Small intestine (tissue), 16 donors: ENCODE results near the gene NHLRC3. TPM values are rescaled to one million over a fixed set of nuclear protein-coding genes. Genes with fewer than 3 reads are reported as not detected.
"Not testable (repeated sequence)": the region's sequence is repeated elsewhere in the genome, so short reads cannot be mapped to it uniquely, and the experiment has no call there.

Experiments used
- DNase-seq, 2 donors: peaks; one replicate each; pipeline versions ENCODE4 v3.0.0 to v3.0.0-alpha.2; 2013
- FAIRE-seq: peaks from 2 replicates; lab custom pipeline; 2012; peaks lifted over from hg19 to GRCh38; lab: Jason Lieb, UNC
- H3K27ac ChIP-seq, 3 donors: one replicate each; pipeline ENCODE4 v1.5.1; 2013; ENCODE audit warnings: low read length in 2 of 3, mild to moderate bottlenecking in 2 of 3, control low read depth in 1 of 3, inconsistent platforms in 1 of 3, low read depth in 1 of 3, moderate library complexity in 1 of 3
- H3K27me3 ChIP-seq, 3 donors: one replicate each; pipeline ENCODE4 v1.6.1; 2013; ENCODE audit warnings: low read length in 3 of 3, inconsistent platforms in 1 of 3; ENCODE audit not compliant: control insufficient read depth in 3 of 3, insufficient read depth in 3 of 3
- H3K36me3 ChIP-seq, 3 donors: one replicate each; pipeline ENCODE4 v1.6.1; 2013; ENCODE audit warnings: low read length in 3 of 3, inconsistent platforms in 1 of 3, low read depth in 1 of 3, mild to moderate bottlenecking in 1 of 3, moderate library complexity in 1 of 3; ENCODE audit not compliant: control insufficient read depth in 3 of 3, insufficient read depth in 2 of 3
- H3K4me1 ChIP-seq, 3 donors: one replicate each; pipeline ENCODE4 v1.6.1; 2013; ENCODE audit warnings: low read length in 2 of 3, inconsistent platforms in 1 of 3, low read depth in 1 of 3, mild to moderate bottlenecking in 1 of 3, moderate library complexity in 1 of 3; ENCODE audit not compliant: control insufficient read depth in 3 of 3, insufficient read depth in 2 of 3
- H3K4me3 ChIP-seq, 3 donors: one replicate each; pipeline ENCODE4 v1.5.1; 2013; ENCODE audit warnings: low read length in 3 of 3, control low read depth in 1 of 3, inconsistent platforms in 1 of 3, low read depth in 1 of 3, mild to moderate bottlenecking in 1 of 3, moderate library complexity in 1 of 3
- H3K9me3 ChIP-seq, 2 donors: one replicate each; pipeline ENCODE4 v1.6.1; 2013; ENCODE audit warnings: low read depth in 1 of 2, low read length in 1 of 2; ENCODE audit not compliant: control insufficient read depth in 2 of 2, insufficient read depth in 1 of 2
- WGBS, 3 donors: extraction: QIAGEN DNeasy Blood & Tissue Kit; methylation state at CpG; one replicate each; pipeline ENCODE4 v1.1.7; 2013; 5-methylcytosine and 5-hydroxymethylcytosine counted together
- long read RNA-seq, 10 donors: transcript quantifications; one replicate each; lab custom pipeline, GENCODE V29; 2026
- polyA plus RNA-seq, 4 donors: library from polyadenylated mRNA; stranded (reverse) in 3 of 4; unstranded in 1 of 4; fragments of 200-250 nt in 3 of 4; fragments of 120-200 nt in 1 of 4; gene quantifications; one replicate each; pipeline versions ENCODE4 v1.2.1 to v1.2.3, GENCODE V29; 2013
- donor health status: healthy with polysubstance abuse.
- donor health status: control.
- donor health status: control.
- donor health status: Bipolar disorder and iron deficiency.
- donor health status: healthy.

Gene NHLRC3, protein sequence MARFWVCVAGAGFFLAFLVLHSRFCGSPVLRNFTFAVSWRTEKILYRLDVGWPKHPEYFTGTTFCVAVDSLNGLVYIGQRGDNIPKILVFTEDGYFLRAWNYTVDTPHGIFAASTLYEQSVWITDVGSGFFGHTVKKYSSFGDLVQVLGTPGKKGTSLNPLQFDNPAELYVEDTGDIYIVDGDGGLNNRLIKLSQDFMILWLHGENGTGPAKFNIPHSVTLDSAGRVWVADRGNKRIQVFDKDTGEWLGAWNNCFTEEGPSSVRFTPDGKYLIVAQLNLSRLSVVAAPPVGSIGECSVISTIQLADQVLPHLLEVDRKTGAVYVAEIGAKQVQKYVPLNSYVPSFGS
- 100 to 1,000 TPM in 1 of 4 donors, 1 to 10 TPM in 3; 2.4 to 114 (median 6.3) TPM for polyA plus RNA-seq
- long read RNA-seq, donor 1: 0 reads
- long read RNA-seq, donor 2, partial matches to known transcripts: 0 of 2 reads
- long read RNA-seq, donor 2, other reads (novel, unspliced or antisense): 0 of 2 reads
- long read RNA-seq, donor 3, partial matches to known transcripts: 56 of 59 reads
- long read RNA-seq, donor 3, other reads (novel, unspliced or antisense): 0 of 59 reads
- long read RNA-seq, donor 4: 0 reads
- long read RNA-seq, donor 5, partial matches to known transcripts: 0 of 3 reads
- long read RNA-seq, donor 5, other reads (novel, unspliced or antisense): 0 of 3 reads
- long read RNA-seq, donor 6, partial matches to known transcripts: 45 of 49 reads
- long read RNA-seq, donor 6, other reads (novel, unspliced or antisense): 0 of 49 reads
- long read RNA-seq, donor 7: 0 reads
- long read RNA-seq, donor 8: 0 reads
- long read RNA-seq, donor 9, partial matches to known transcripts: 0 of 2 reads
- long read RNA-seq, donor 9, other reads (novel, unspliced or antisense): 0 of 2 reads
- long read RNA-seq, donor 10, transcript NHLRC3-201 (6 exons, 3,275 nt): major isoform, 7 of 19 reads
- long read RNA-seq, donor 10, partial matches to known transcripts: 9 of 19 reads
- long read RNA-seq, donor 10, other reads (novel, unspliced or antisense): 0 of 19 reads

DNA sequence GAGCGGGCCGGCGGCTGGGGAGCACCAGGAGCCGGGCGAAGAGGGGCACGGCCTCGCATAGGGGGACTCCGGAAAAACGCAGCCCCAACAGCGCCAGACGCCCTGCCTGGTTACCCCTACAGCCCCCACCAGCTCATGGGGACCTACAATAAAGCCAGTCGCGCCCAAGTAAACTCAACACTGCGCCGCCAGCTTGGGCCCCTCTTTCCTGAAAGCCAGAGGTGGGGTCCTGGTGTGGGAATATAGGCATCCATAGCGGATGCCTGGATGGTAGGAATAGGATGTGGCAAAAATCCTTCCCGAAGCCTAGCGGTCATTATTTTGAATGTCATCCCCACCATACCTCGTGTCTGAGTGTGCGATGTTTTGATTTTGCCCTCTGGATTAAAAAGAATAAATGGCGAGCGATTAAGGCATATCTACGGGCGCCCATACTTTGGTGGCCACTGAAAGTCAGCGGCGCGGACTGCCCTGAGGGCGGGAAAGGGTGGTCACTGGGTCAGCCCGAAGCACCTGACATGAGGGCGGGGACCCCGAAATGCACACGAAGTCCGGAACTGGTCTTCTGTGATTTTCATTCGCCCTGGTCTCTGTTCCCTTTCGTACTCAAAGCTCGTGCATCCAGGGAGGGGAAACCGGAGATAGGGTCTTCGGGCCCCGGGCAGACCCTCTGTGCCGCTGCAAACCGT is at the start of gene NHLRC3, which contains the start of gene PROSER1:
TSS of gene NHLRC3 (plus strand) at position 577 of the 689 bp plus-strand sequence. CDS start 184 bp downstream, outside the sequence.
TSS of gene PROSER1 (minus strand) at position 210 of the 689 bp plus-strand sequence. CDS start 847 bp downstream, outside the sequence.
- Histone ChIP-seq H3K27ac (peak within 1 kb of the TSS; percentile 84 to 95 (median 92)), H3K9me3 (no peaks in the 10 kb centered on the region), H3K27me3 (no peaks in the 10 kb centered on the region), H3K4me3 (peak within 1 kb of the TSS; percentile 83 to 99 (median 90)), H3K36me3 (no peaks in the 10 kb centered on the region), H3K4me1 (peaks cover 0 to 7% (median 2%) of the 10 kb centered on the region in 3 donors)
- FAIRE-seq (no peak), DNase-seq (peak; percentile 83 to 97)
- 0% methylated on average over 41 of the region's 41 CpGs for WGBS, 3 donors

DNA sequence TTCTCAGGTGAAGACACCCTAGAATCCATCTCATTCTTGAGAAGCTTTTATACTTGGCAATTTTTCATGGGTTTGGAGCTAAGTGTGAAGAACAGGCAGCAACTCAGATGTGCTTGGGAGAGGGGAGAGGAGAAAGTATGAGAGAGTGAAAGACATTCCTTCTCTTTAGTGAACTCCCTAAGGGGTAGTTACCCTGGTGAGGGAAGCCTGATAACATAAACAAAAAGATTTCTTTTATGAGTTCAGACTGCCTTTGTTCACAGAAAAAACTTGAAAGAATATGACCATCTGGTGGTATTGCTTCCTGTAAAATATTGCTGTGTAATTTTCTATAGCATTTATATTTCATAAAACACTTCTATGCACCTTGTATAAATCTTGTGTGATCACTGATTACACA is 47.6 kb upstream of the NHLRC3 start, which contains the start of gene STOML3:
TSS of gene STOML3 (minus strand) at position 139 of the 400 bp plus-strand sequence. CDS start at position 29, 110 bp downstream.
- no peak for FAIRE-seq
- no peaks in the 10 kb centered on the region for H3K9me3 ChIP-seq
- no peak within 1 kb of the TSS for H3K4me3 ChIP-seq
- H3K27ac ChIP-seq: no peak within 1 kb of the TSS
- H3K4me1 ChIP-seq: no peaks in the 10 kb centered on the region
- peaks cover 0 to 2% (median 0%) of the 10 kb centered on the region in 3 donors for H3K27me3 ChIP-seq
- DNase-seq: no peak
- no peaks in the 10 kb centered on the region for H3K36me3 ChIP-seq

DNA sequence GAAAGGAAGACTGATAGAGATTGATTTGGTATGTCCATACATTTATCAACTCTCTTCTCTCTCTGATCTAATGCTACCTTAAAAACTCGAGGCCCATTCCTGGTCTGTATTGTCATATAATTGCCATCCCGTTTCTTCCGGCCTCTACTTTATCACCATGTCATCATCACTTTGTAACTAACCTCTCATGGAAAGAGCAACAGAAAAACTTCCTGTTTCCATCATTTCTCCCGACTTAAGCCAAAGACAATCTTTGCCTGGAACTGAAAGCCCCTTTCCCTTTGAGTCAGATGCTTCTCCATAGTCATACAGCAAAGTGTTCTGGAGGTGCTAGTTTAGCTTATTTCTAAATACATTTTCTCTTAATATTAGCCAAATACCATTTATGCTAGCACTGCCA is 44.9 kb upstream of the NHLRC3 start:
- Histone ChIP-seq H3K27ac (no peak overlapping the region), H3K27me3 (peaks cover 0 to 2% (median 0%) of the 10 kb centered on the region in 3 donors), H3K9me3 (no peaks in the 10 kb centered on the region), H3K4me1 (no peaks in the 10 kb centered on the region), H3K36me3 (no peaks in the 10 kb centered on the region), H3K4me3 (no peak overlapping the region)
- FAIRE-seq: no peak
- no peak for DNase-seq
- 66 to 72% (median 70%) methylated on average over 4 of the region's 4 CpGs for WGBS, 3 donors

DNA sequence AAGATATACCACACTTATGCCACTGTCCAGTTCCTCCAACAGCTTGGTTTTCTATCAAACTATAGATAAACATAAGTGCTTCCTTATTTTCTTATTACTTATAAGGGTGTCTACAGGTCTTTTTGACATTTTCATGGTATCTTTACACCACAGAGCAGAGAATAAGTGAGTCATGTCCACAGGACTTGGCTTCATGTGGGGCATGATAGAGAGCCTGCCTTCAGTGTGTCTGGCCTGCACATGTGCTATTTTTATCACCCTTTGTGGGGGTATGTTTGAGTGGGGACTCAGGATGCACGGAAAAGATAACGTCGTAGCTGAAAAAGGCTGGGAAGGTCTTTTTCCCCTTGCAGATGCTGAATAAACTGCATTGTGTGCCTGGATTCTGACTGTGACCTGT is 39.5 kb upstream of the NHLRC3 start:
- Histone ChIP-seq H3K4me3 (no peak overlapping the region), H3K27me3 (no peaks in the 10 kb centered on the region), H3K4me1 (no peaks in the 10 kb centered on the region), H3K9me3 (no peaks in the 10 kb centered on the region), H3K36me3 (no peaks in the 10 kb centered on the region), H3K27ac (no peak overlapping the region)
- WGBS, 3 donors: 83 to 92% (median 90%) methylated on average over 3 of the region's 3 CpGs
- DNase-seq (no peak), FAIRE-seq (no peak)

DNA sequence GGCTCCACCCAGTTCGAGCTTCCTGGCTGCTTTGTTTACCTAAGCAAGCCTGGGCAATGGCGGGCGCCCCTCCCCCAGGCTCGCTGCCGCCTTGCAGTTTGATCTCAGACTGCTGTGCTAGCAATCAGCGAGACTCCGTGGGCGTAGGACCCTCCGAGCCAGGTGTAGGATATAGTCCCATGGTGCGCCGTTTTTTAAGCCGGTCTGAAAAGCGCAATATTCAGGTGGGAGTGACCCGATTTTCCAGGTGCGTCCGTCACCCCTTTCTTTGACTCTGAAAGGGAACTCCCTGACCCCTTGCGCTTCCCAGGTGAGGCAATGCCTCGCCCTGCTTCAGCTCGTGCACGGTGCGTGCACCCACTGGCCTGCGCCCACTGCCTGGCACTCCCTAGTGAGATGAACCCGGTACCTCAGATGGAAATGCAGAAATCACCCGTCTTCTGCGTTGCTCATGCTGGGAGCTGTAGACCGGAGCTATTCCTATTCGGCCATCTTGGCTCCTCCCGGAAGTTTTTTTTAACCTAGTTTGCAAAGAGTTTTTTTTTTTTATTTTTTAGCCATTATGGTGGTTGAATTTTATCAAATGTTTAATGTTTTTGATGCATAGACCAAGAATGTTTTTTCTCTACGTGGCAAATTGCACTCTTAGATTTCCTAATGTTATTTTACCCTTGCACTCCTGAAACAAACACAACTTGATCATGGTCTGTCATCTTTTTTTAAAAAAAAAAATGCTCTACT is 31.7 kb upstream of the NHLRC3 start:
- DNase-seq, H3K4me1 ChIP-seq, H3K36me3 ChIP-seq, H3K4me3 ChIP-seq, H3K9me3 ChIP-seq, H3K27ac ChIP-seq, H3K27me3 ChIP-seq, FAIRE-seq: not testable (repeated sequence)
- WGBS, 3 donors: 67 to 78% (median 77%) methylated on average over 19 to 29 of the region's 29 CpGs

DNA sequence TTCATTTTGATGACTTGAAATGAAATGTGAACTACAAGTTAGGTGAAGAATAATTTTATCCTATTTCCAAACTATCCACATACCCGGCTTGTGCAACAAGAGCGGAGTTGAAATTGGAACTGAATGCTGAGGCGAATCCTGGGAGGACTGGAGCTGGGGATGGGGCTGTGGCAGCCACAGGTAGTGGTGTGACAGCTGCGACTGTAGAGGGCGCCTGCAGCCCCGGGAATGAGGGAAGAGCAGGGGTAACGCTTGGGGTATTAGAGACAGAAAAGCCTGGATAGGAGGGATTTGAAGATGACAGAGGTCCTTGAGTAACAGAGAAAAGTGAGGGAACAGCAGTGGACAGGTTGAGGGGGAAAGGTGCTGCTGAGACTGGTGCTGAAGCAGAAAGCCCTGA is 25.6 kb upstream of the NHLRC3 start:
- no peak overlapping the region for H3K4me3 ChIP-seq
- H3K27ac ChIP-seq: no peak overlapping the region
- peaks cover 15 to 25% (median 25%) of the 10 kb centered on the region in 3 donors for H3K36me3 ChIP-seq
- H3K9me3 ChIP-seq: no peaks in the 10 kb centered on the region
- H3K4me1 ChIP-seq: peaks cover 0 to 7% (median 0%) of the 10 kb centered on the region in 3 donors
- DNase-seq (no peak), FAIRE-seq (no peak)
- no peaks in the 10 kb centered on the region for H3K27me3 ChIP-seq
- WGBS, 3 donors: 83 to 89% (median 85%) methylated on average over 7 of the region's 7 CpGs

DNA sequence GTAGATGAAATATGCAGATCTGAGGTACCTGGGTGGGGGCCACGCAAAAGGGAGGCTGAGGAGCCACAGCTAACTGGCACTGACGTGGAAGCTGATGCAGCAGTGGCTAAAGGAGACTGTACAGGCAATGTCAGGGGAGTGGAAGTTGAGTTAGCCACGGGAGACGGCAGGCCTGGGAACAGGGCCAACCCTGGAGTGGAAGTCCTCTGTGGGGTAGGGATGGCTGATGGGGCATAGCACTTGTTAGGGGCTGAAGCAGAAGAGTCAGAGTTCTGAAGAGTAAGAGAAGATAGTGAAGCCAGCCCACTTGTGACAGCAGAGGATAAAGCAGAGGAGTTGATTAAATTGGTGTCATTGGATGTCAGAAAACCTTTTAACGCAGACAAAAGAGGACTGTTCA is 24.8 kb upstream of the NHLRC3 start:
- WGBS, 3 donors: 89 to 92% (median 91%) methylated on average over 5 of the region's 5 CpGs
- peaks cover 0 to 7% (median 0%) of the 10 kb centered on the region in 3 donors for H3K4me1 ChIP-seq
- DNase-seq: no peak
- no peak overlapping the region for H3K4me3 ChIP-seq
- FAIRE-seq: no peak
- no peaks in the 10 kb centered on the region for H3K27me3 ChIP-seq
- peaks cover 15 to 27% (median 25%) of the 10 kb centered on the region in 3 donors for H3K36me3 ChIP-seq
- no peak overlapping the region for H3K27ac ChIP-seq
- H3K9me3 ChIP-seq: no peaks in the 10 kb centered on the region
